CD4-positive, alpha-beta T cell treated with Interleukin-15 for 4 hours (primary cell): ENCODE data around the gene TRIM44.
A peak's percentile ranks its signal among the peaks of the same experiment; 100 is the strongest.
"Not testable (repeated sequence)": the region's sequence is repeated elsewhere in the genome, so short reads cannot be mapped to it uniquely, and the experiment has no call there.

ENCODE experiments used
- DNase-seq: peaks from one replicate; pipeline ENCODE4 v3.0.0-alpha.2; 2020; ENCODE audit warnings: low spot score

Gene TRIM44

DNA sequence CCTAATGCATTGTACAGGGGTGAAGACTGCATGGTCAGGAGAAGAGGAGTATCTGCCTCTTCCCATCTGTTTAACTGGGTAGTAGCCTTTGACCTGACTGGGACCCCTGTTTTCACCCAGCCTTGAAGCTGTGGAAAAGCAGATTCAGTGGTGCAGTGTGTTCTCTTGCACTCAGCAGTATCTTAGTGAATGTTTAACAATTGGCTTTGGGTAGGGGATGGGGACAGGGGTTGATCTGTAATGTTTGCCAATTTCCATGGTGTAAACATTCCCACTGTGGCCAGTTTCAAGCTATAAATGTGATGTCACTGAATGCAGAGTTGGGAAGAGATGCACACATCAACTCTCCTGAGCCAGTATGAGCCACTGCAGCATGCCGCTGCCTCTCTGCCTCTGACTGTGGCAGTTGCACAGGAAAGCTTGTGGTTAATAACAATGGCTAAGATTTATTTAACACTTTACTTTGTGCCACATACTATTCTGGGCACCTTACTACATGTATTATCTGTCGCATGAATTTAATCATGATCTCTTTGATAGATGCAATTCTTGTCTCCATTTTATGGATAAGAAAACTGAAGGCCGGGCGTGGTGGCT lies 28.6 kb upstream of the TRIM44 start:
- no peak for DNase-seq

- DNase-seq: no peak
These were observed 26.6 kb upstream of the TRIM44 start for GRCh38 chr11:35635933-35636332.

GRCh38 chr11:35639591-35640179 lies 22.9 kb upstream of the TRIM44 start:
- no peak for DNase-seq

- DNase-seq: no peak
These were observed 21.2 kb upstream of the TRIM44 start for GRCh38 chr11:35641171-35641897.

DNA sequence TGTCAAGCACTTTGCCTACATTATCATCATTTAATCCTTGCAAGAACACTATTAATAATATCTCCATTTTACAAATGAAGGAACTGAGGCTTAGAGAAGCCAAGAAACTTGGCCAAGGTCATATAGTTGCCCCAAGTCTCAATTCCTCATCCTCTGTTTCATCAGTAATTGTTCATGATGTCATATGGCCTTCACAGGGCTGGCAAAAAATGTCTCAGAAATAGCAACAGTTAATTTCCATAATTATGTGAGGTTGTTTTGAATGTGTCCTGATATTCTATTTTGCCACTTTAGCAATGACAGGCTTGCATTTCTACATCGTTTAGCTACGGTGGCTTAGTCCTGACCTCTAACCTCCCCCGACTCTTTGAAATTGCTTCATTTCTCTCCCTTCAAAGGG lies 20.6 kb upstream of the TRIM44 start:
- no peak for DNase-seq

GRCh38 chr11:35647421-35648093 lies 15.0 kb upstream of the TRIM44 start:
- no peak for DNase-seq

DNA sequence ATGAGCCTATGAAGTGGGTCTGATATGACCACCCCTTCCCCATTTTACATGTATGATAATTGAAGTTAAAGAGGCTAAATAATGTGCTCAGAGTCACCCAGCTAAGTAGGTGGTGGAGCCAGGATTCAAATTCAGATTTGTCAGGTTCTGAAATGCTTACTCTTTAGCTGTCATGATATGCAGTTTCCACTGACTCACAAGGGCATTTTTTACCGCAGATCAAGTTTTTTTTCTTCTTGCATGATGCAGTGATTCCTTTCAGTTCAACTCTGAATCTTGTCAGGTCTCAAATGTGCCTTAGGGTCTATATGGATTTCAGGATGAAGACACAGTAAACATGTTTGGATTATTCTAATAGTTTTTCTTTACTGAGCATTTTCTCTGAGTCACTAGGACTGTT lies 12.6 kb upstream of the TRIM44 start:
- no peak for DNase-seq

DNA sequence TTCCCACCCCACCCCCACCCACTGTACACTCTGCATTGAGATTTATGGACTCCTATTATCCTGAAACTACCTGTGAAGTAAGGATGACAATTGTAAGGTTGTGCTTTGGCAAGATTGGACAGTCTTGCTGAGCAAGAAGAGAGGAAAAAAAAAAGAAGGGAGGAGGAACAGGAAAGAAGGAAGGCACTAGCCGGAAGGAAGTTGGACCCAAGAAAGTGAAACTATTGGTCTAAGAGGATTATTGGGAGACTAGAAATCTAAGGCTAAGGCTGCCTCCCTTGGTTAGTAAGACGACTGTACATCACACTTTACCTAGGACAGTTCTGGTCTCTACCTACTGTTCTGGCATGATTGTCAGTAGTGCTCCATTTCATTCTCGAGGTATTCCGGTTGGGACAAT lies 12.1 kb upstream of the TRIM44 start:
- DNase-seq: no peak

DNA sequence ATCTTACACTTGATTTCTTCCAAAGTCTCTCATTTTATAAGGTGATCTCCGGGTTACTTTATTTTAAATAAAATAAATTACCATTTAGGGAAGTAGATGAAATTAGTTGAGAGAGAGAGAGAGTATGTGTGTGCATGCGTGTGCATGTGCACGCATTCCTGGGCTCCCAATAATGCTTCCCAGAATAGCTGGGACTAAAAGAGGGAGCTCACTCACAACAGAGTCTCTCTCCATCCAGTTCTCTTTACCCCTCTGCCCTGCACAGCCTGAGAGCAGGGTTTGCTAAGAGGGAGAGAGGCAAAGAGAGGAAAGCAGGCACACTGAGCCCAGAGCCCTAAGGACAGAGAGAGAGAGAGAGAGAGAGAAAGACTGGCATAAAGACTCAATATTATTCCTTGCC lies 11.3 kb upstream of the TRIM44 start:
- DNase-seq: no peak

DNA sequence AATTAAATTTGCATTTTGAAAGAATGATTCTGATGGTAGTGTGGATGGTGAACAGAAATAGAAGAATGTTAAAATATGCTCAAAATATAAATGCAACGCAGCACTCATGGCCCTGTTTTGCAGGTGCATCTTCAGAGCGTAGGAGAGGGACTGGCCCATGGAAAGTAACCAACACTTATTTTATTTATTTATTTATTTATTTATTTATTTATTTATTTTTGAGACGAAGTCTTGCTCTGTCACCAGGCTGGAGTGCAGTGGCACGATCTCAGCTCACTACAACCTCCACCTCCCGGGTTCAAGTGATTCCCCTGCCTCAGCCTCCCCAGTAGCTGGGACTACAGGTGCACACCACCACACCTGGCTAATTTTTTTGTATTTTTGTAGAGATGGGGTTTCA lies 9.8 kb upstream of the TRIM44 start:
- not testable (repeated sequence) for DNase-seq

GRCh38 chr11:35654711-35655110 lies 7.9 kb upstream of the TRIM44 start:
- DNase-seq: no peak

- no peak for DNase-seq
These were observed 7.3 kb upstream of the TRIM44 start for GRCh38 chr11:35655254-35655653.

- DNase-seq: no peak
These were observed 6.7 kb upstream of the TRIM44 start for GRCh38 chr11:35655856-35656255.

GRCh38 chr11:35658020-35658948 lies 4.3 kb upstream of the TRIM44 start:
- DNase-seq: no peak

DNA sequence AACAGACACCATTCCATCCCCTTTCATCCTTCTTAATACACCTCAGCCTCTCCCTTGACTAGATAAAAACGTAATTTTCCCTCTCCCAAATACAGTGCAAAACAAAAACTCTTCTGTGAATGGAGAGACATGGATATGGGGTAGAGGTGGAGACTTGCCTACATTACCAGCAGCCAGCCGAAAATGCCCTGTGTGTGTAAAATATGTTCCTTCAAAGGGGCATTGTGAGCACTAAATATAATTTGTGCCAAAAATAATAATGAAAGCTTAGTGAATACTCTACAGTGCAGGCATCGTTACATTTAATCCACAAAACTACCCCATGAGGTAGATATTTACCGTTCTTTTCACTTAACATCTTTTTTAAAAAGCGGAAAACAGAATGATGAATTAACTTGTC lies 1.0 kb upstream of the TRIM44 start:
- DNase-seq: no peak

GRCh38 chr11:35662061-35662648 lies 420 bp upstream of the TRIM44 start:
- DNase-seq: peak; percentile 8

DNA sequence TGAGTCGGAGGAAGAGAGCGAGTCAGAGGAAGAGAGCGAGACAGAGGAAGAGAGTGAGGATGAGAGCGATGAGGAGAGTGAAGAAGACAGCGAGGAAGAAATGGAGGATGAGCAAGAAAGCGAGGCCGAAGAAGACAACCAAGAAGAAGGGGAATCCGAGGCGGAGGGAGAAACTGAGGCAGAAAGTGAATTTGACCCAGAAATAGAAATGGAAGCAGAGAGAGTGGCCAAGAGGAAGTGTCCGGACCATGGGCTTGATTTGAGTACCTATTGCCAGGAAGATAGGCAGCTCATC lies 780 bp downstream of the TRIM44 start:
- no peak for DNase-seq

DNA sequence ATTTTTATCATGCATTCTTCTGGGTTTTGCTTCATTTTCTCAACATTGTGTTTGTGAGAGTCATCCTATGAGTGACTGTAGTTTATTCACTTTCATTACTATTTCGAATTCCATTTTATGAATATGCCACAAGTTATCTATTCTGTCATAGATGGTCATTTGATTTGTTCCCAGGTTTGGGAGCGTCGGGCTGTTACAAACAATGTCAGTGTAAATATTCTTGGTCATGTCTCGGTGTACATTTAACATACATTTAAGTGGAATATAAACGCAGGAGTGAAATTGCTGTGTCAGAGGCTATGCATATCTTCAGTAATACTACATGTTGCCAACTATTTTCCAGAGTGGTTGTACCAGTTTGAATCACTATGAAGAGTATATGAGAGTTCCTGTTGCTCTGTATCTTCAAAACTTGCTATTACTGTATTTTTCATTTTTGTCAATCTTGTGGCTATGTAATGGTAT lies 2.4 kb downstream of the TRIM44 start:
- no peak for DNase-seq

- DNase-seq: no peak
These were observed 4.7 kb downstream of the TRIM44 start for GRCh38 chr11:35667257-35667656.

DNA sequence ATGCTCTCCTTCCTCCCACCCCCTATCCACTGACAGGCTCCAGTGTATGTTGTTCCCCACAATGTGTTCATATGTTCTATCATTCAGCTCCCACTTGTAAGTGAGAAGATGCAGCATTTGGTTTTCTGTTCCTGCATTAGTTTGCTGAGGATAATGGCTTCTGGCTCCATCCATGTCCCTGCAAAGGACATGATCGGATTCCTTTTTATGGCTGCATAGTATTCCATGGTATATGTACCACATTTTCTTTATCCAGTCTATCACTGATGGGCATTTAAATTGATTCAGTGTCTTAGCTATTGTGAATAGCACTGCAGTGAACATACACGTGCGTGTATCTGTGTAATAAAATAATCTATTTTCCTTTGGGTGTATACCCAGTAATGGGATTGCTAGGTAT lies 5.8 kb downstream of the TRIM44 start:
- DNase-seq: not testable (repeated sequence)

- DNase-seq: no peak
These were observed 9.0 kb downstream of the TRIM44 start for GRCh38 chr11:35671396-35672127.
